ENCODE data around the gene RPP25. TPM values are rescaled to one million over a fixed set of nuclear protein-coding genes. Genes with fewer than 3 reads are reported as not detected.

The RPP25 gene
- polyA plus RNA-seq, 3 donors = 1.7 to 6.7 (median 6.5) TPM

- Mint-ChIP-seq H3K27me3 (ENCODE audit: low read depth in 3 of 3) (peaks cover 49 to 60% (median 55%) of the 10 kb centered on the region in 3 donors), H3K4me3 (no peak overlapping the region), H3K27ac (no peak overlapping the region), H3K4me1 (peaks cover 19% of the 10 kb centered on the region), H3K36me3 (peaks cover 6 to 8% of the 10 kb centered on the region in 2 donors), H3K9me3 (peaks cover 0 to 14% (median 8%) of the 10 kb centered on the region in 7 donors)
- Histone ChIP-seq H3K36me3 (replicated peaks in 1 of 2; ENCODE audit: control insufficient read depth in 1 of 2, insufficient read depth in 2 of 2, low read length in 2 of 2) (no peaks in the 10 kb centered on the region), H3K4me1 (ENCODE audit: control insufficient read depth in 1 of 2, insufficient read depth in 2 of 2, low read length in 2 of 2) (peaks cover 15 to 17% of the 10 kb centered on the region in 2 donors), H3K9ac (ENCODE audit: insufficient read depth, low read length, poor library complexity, severe bottlenecking) (no peak overlapping the region), H3K27ac (ENCODE audit: low read depth in 1 of 2, low read length in 2 of 2) (no peak overlapping the region), H3K27me3 (ENCODE audit: control insufficient read depth in 2 of 2, insufficient read depth in 2 of 2, low read length in 2 of 2) (peaks cover 37 to 53% of the 10 kb centered on the region in 2 donors), H4K20me1 (ENCODE audit: insufficient read depth, low read length) (no peaks in the 10 kb centered on the region), H3K4me2 (replicated peaks; ENCODE audit: extremely low read depth, low read length, poor library complexity, severe bottlenecking) (no peak overlapping the region), H3K9me3 (replicated peaks in 1 of 2; ENCODE audit: control insufficient read depth in 1 of 2, insufficient read depth in 1 of 2, low read length in 2 of 2) (peaks cover 0 to 8% of the 10 kb centered on the region in 2 donors), H3K4me3 (replicated peaks in 1 of 3; ENCODE audit: low read depth in 2 of 3, low read length in 3 of 3) (no peak overlapping the region), H3K79me2 (ENCODE audit: insufficient read depth, low read length) (no peaks in the 10 kb centered on the region), H2AFZ (ENCODE audit: insufficient read depth, low read depth, low read length, poor library complexity, severe bottlenecking) (no peak overlapping the region)
- no peak for TF ChIP-seq CTCF (IDR thresholded peaks at IDR 0.05)
- no peak for DNase-seq
- WGBS (ENCODE audit: insufficient coverage) = 0% methylated on average over 1 of the region's 2 CpGs
- intact Hi-C loops (cut with micrococcal nuclease) = no loop called here
Measured at GRCh38 chr15:74962671-74963070, 6.1 kb upstream of the RPP25 start.

- Histone ChIP-seq H3K4me2 (replicated peaks; ENCODE audit: extremely low read depth, low read length, poor library complexity, severe bottlenecking) (no peak overlapping the region), H3K4me1 (ENCODE audit: control insufficient read depth in 1 of 2, insufficient read depth in 2 of 2, low read length in 2 of 2) (peaks cover 20 to 21% of the 10 kb centered on the region in 2 donors), H4K20me1 (ENCODE audit: insufficient read depth, low read length) (no peaks in the 10 kb centered on the region), H3K27ac (ENCODE audit: low read depth in 1 of 2, low read length in 2 of 2) (no peak overlapping the region), H3K79me2 (ENCODE audit: insufficient read depth, low read length) (no peaks in the 10 kb centered on the region), H3K9me3 (replicated peaks in 1 of 2; ENCODE audit: control insufficient read depth in 1 of 2, insufficient read depth in 1 of 2, low read length in 2 of 2) (peaks cover 0 to 11% of the 10 kb centered on the region in 2 donors), H3K4me3 (replicated peaks in 1 of 3; ENCODE audit: low read depth in 2 of 3, low read length in 3 of 3) (no peak overlapping the region), H3K36me3 (replicated peaks in 1 of 2; ENCODE audit: control insufficient read depth in 1 of 2, insufficient read depth in 2 of 2, low read length in 2 of 2) (no peaks in the 10 kb centered on the region), H3K9ac (ENCODE audit: insufficient read depth, low read length, poor library complexity, severe bottlenecking) (no peak overlapping the region), H2AFZ (ENCODE audit: insufficient read depth, low read depth, low read length, poor library complexity, severe bottlenecking) (no peak overlapping the region), H3K27me3 (ENCODE audit: control insufficient read depth in 2 of 2, insufficient read depth in 2 of 2, low read length in 2 of 2) (peaks cover 41 to 57% of the 10 kb centered on the region in 2 donors)
- WGBS (ENCODE audit: insufficient coverage) = 98% methylated on average over 6 of the region's 8 CpGs
- Mint-ChIP-seq H3K4me3 (peak overlapping the region in 1 of 2 donors; percentile 71), H3K36me3 (peaks cover 6 to 8% of the 10 kb centered on the region in 2 donors), H3K4me1 (peaks cover 23% of the 10 kb centered on the region), H3K27me3 (ENCODE audit: low read depth in 3 of 3) (peaks cover 53 to 64% (median 60%) of the 10 kb centered on the region in 3 donors), H3K9me3 (peaks cover 0 to 17% (median 8%) of the 10 kb centered on the region in 7 donors), H3K27ac (no peak overlapping the region)
- intact Hi-C loops (cut with micrococcal nuclease) = no loop called here
- DNase-seq = no peak
- no peak for TF ChIP-seq CTCF (IDR thresholded peaks at IDR 0.05)
Measured at GRCh38 chr15:74962219-74962618, 5.6 kb upstream of the RPP25 start.

All from CD14-positive monocyte (primary cell).